ENCODE results near the gene TWIST2.

The TWIST2 gene

GRCh38 chr2:238904716-238905115 is 56.8 kb downstream of the TWIST2 start:
- no peak for DNase-seq (ENCODE audit: low read depth in 2 of 2)

GRCh38 chr2:238905224-238905623 is 57.3 kb downstream of the TWIST2 start:
- no peak for DNase-seq (ENCODE audit: low read depth in 2 of 2)

GRCh38 chr2:238905644-238906043 is 57.8 kb downstream of the TWIST2 start:
- no peak for DNase-seq (ENCODE audit: low read depth in 2 of 2)

- DNase-seq (ENCODE audit: low read depth in 2 of 2): no peak
These were observed 58.5 kb downstream of the TWIST2 start for GRCh38 chr2:238906254-238906935.

- DNase-seq (ENCODE audit: low read depth in 2 of 2): no peak
These were observed 59.2 kb downstream of the TWIST2 start for GRCh38 chr2:238906936-238907716.

GRCh38 chr2:238907717-238908173 is 59.9 kb downstream of the TWIST2 start:
- no peak for DNase-seq (ENCODE audit: low read depth in 2 of 2)

DNA sequence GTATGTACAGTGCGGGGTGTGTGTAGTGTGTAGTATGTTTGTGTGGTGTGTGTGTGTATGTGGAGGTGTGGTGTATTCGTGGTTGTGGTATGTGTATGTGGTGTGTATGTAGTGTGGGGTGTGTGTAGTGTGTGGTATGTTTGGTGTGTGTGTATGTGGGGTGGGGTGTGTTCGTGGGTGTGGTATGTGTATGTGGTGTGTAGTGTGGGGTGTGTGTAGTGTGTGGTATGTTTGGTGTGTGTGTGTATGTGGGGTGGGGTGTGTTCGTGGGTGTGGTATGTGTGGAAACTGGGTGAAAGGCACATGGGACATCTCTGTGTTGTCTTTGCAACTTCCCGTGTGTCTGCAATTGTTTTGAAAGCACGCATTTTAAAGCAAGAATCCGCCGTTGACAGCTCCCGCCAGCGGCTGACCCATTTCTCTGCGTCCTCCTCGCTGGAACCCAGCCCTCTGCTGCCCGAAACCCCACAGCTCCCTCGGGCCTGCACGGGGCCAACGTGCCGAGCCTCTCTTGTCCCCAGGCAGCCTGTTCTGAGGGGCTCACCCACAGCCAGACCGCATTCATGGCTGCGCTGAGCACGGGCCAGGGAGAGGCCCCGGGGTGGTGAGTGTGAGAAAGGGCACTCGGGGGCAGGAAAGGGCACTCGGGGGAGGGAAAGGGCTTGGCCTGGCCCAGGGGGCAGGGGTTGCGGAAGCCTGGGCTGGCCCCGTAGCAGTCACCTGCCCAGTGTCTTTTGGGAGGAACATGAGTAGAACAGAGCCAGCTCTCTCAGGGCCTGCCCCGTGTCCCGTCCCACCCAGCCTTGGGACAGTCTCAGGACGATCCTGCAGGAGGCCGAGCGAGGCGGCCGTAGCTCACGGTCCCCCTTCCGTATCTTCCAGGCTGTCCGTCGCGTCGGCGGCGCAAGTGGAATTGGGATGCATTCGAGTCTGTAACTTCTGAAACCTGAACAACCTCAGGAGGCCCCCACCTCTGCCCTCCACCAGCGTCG is 61.4 kb downstream of the TWIST2 start:
- no peak for DNase-seq (ENCODE audit: low read depth in 2 of 2)

DNA sequence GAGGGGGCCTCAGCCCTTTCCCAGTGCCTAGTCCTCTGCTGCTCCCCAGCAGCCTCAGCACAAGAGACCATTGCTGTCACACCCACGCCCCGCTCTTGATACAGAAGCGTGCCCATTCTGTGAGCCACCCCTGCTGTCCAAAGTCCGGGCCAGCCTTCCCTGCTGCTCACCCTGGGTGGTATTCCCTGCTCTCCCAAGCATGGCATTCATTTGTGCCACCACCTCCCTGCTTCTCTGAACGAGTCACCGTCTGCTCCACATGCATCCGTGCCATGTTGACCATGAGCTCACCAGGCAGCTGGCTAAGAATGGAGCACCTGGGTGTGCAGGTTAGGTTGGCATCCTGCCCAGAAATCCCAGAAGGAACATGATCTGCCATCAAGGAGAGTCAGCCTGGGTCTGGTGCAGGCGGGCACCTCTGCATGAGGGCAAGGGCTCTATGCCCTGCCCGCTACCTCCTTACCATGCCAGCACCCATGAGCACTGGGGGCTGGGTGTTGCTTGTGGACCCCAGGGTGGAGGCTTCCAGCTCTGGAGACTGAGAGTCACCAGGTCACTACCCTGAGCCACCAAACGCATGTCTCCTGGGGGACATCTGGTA is 63.0 kb downstream of the TWIST2 start:
- no peak for DNase-seq (ENCODE audit: low read depth in 2 of 2)

DNA sequence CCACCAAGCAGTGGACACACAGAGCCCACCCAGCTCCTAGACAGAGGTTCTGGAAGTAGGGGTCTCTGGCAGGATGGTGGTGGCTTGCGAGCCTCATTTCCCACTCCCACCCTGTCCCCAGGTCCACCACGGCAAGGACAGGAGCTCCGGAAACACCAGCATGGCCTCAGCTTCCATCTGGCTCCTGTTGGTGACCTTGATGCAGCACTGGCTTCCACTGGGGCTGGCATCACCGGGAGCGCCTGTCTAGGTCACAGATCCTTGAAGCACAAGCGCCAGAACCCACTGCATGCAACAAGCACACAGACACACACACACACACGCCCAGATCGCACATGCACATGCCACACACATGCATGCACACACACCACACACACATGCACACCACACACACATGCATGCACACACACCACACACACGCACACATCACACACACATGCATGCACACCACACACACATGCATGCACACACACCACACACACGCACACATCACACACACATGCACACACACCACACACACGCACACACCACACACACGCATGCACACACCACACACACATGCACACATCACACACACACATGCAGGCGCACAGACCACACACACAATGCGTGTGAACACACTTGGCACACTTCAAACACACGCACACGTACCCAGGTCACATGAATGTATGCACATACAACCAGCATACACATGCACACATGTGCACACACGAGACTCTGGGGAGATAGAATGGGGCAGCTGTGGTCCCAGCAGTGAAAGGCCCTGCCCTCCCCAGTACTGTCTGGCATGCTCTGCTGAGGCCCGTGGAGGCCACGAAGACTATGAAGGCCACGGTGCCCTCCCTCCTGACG is 63.7 kb downstream of the TWIST2 start:
- no peak for DNase-seq (ENCODE audit: low read depth in 2 of 2)

DNA sequence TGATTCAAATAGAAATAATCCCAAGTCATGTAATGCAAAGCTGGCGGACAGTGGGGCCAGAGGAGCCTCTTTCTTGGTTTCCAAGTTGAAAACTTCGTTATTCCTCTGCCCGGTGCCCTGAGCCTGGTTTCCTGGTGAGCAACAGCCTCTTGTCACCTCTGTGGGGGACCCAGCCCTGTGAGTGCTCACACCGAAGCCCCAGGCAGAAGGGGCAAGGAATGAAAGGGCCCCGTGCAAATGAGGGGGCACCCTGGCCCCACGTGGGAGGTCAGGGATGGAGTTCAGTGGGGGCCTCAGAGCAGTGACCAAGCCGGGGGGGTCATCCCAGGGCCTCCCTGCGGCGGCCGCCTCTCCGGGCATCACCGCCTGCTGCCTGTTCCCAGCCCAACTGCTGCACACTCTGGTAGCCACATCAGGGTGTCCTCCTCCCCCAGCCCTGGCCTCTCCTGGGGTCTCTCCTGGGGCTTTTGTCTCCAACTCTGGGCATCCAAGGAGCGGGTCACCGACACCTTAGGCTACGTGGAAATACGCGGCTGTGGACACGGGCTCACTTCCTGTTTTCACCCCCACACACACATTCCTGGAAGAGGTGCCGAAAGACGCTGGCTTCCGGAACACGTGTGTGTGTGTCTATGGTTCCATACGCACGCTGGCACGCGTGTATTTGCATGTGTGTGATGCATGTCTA is 64.5 kb downstream of the TWIST2 start:
- no peak for DNase-seq (ENCODE audit: low read depth in 2 of 2)

- no peak for DNase-seq (ENCODE audit: low read depth in 2 of 2)
These were observed 65.3 kb downstream of the TWIST2 start for GRCh38 chr2:238912916-238913875.

GRCh38 chr2:238913931-238914647 is 66.2 kb downstream of the TWIST2 start:
- no peak for DNase-seq (ENCODE audit: low read depth in 2 of 2)

DNA sequence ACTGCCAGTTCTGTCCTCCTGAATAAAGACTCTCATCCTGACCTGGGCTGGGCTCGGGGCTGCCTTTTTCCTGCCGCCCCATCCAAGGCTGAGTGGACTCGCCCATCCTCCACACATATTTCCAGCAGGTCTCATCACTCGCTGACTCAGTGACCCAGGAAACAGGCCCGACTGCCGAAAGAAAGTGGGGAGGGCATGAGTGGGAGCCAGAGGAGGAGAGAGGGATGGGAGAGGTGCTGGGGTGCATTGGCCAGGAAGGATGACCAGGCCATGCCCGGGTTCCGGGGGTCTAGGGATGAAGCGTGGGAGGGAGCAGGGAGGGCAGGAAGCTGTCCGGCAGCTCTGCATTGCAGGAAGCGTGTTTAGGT is 66.7 kb downstream of the TWIST2 start:
- no peak for DNase-seq (ENCODE audit: low read depth in 2 of 2)

DNA sequence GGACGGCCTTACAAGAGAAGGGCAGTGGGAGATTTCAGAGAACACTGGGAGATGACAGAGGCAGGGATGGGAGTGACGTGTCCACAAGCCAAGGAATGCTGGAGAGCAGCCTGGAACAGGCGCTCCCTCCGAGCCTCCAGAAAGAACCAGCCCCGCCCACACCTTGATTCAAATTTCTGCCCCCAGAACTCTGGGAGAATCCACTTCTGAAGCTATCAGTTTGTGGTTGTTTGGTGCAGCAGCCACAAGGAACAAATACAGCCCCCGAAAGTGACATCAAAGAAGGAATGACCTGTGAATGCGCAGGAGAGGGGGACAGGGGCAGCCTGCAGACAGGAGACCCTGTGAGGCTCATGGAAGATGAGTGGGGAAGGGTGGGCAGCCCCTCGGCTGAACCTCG is 67.3 kb downstream of the TWIST2 start:
- no peak for DNase-seq (ENCODE audit: low read depth in 2 of 2)

DNA sequence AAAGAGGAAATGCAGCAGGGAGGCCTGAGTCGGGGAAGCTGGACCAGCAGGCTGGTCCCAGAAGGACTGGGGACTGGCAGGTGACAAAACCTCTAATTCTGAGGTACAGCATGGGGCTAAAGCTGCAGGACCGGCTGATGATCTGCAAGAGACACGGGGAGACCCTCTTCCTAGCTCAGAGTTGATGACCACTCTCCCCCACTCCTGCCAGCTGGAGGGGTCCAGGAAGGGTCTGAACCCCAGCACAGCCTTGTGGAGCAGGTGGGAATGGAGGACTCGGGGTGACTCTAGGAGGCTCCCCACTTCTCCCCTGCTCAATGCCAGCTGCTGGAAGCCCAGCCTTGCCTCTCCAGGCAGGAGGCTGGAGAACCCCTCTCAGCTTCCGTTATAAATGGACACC is 67.7 kb downstream of the TWIST2 start:
- no peak for DNase-seq (ENCODE audit: low read depth in 2 of 2)

GRCh38 chr2:238916176-238916874 is 68.4 kb downstream of the TWIST2 start:
- no peak for DNase-seq (ENCODE audit: low read depth in 2 of 2)

DNA sequence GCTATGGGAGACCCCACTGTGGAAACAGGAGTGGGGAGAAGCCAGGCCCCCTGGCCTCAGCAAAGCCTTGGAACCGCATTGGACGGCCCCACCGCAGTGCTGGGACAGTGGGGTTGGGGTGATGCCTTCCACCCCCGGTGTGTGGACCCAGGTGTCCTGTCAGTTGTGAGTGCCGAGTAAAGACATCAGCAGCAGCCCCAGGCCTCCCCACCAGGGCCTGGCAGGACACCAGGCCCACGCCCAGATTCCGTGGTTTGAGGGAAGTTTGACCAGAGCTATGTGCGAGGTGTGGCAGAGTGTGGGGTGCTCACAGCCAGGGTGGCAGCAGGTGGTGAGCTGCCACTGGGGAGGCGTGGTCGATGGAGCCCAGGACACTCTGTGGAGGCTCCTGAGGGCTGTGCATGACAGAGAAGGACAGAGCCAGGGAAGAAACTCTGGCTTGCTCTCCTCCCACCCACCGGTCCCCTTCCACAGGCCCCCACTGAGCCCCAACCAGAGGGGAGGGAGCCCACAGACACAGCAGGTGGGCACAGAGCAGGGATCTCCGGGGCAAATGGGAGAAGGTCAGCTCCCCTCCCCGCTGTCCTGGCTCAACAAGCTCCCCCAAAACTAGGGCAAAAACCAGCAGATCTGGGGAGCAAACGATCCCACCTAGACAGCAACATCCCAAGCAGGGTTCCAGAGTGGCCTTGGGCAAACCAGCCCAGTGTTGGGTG is 69.1 kb downstream of the TWIST2 start:
- DNase-seq (ENCODE audit: low read depth in 2 of 2): no peak

Measured in stimulated activated CD8-positive, alpha-beta memory T cell treated with anti-CD3 and anti-CD28 coated beads, Interleukin-15, amount 100 ng/mL, for 48 hours (primary cell).